ENCODE data around the gene KIAA0319L.

The KIAA0319L gene

GRCh38 chr1:35505911-35506798, 51.0 kb downstream of the KIAA0319L start:
- no peak overlapping the region for H3K4me3 ChIP-seq (ENCODE audit: low read depth, low read length)

GRCh38 chr1:35502242-35502641, 55.0 kb downstream of the KIAA0319L start:
- no peaks in the 10 kb centered on the region for H3K9me3 ChIP-seq (ENCODE audit: control insufficient read depth, insufficient read depth, low read length)
- no peak overlapping the region for H3K9ac ChIP-seq (ENCODE audit: low read depth, low read length)
- no peaks in the 10 kb centered on the region for H3K4me1 ChIP-seq (ENCODE audit: control insufficient read depth, insufficient read depth, low read length)
- peaks cover 16% of the 10 kb centered on the region for H3K36me3 ChIP-seq (ENCODE audit: control insufficient read depth, insufficient read depth, low read length)
- H3K27ac ChIP-seq (ENCODE audit: low read depth, low read length) = no peak overlapping the region
- no peaks in the 10 kb centered on the region for H3K27me3 ChIP-seq (ENCODE audit: control insufficient read depth, insufficient read depth, low read length)
- H3K4me3 ChIP-seq (ENCODE audit: low read depth, low read length) = no peak overlapping the region

More at GRCh38 chr1:35505911-35506798, 51.0 kb downstream of the KIAA0319L start:
- Histone ChIP-seq H3K4me1 (ENCODE audit: control insufficient read depth, insufficient read depth, low read length) (no peaks in the 10 kb centered on the region), H3K36me3 (ENCODE audit: control insufficient read depth, insufficient read depth, low read length) (peaks cover 16% of the 10 kb centered on the region), H3K27me3 (ENCODE audit: control insufficient read depth, insufficient read depth, low read length) (no peaks in the 10 kb centered on the region), H3K27ac (ENCODE audit: low read depth, low read length) (no peak overlapping the region), H3K9me3 (ENCODE audit: control insufficient read depth, insufficient read depth, low read length) (no peaks in the 10 kb centered on the region), H3K9ac (ENCODE audit: low read depth, low read length) (no peak overlapping the region)

GRCh38 chr1:35500439-35500838, 56.8 kb downstream of the KIAA0319L start:
- H3K27ac ChIP-seq (ENCODE audit: low read depth, low read length) = peak overlapping the region; percentile 42
- no peak overlapping the region for H3K9ac ChIP-seq (ENCODE audit: low read depth, low read length)
- H3K36me3 ChIP-seq (ENCODE audit: control insufficient read depth, insufficient read depth, low read length) = peaks cover 4% of the 10 kb centered on the region; the same call in 1 of the 2 replicates
- H3K4me3 ChIP-seq (ENCODE audit: low read depth, low read length) = no peak overlapping the region
- H3K9me3 ChIP-seq (ENCODE audit: control insufficient read depth, insufficient read depth, low read length) = no peaks in the 10 kb centered on the region
- H3K27me3 ChIP-seq (ENCODE audit: control insufficient read depth, insufficient read depth, low read length) = no peaks in the 10 kb centered on the region
- no peaks in the 10 kb centered on the region for H3K4me1 ChIP-seq (ENCODE audit: control insufficient read depth, insufficient read depth, low read length)

- Histone ChIP-seq H3K36me3 (ENCODE audit: control insufficient read depth, insufficient read depth, low read length) (no peaks in the 10 kb centered on the region), H3K27ac (ENCODE audit: low read depth, low read length) (peak overlapping the region; percentile 42), H3K4me3 (ENCODE audit: low read depth, low read length) (no peak overlapping the region), H3K9ac (ENCODE audit: low read depth, low read length) (no peak overlapping the region), H3K27me3 (ENCODE audit: control insufficient read depth, insufficient read depth, low read length) (no peaks in the 10 kb centered on the region), H3K9me3 (ENCODE audit: control insufficient read depth, insufficient read depth, low read length) (no peaks in the 10 kb centered on the region), H3K4me1 (ENCODE audit: control insufficient read depth, insufficient read depth, low read length) (no peaks in the 10 kb centered on the region)
Observed at GRCh38 chr1:35499652-35500176, 57.5 kb downstream of the KIAA0319L start.

- Histone ChIP-seq H3K27me3 (ENCODE audit: control insufficient read depth, insufficient read depth, low read length) (no peaks in the 10 kb centered on the region), H3K9ac (ENCODE audit: low read depth, low read length) (no peak overlapping the region), H3K4me1 (ENCODE audit: control insufficient read depth, insufficient read depth, low read length) (no peaks in the 10 kb centered on the region), H3K4me3 (ENCODE audit: low read depth, low read length) (no peak overlapping the region), H3K36me3 (ENCODE audit: control insufficient read depth, insufficient read depth, low read length) (no peaks in the 10 kb centered on the region), H3K9me3 (ENCODE audit: control insufficient read depth, insufficient read depth, low read length) (no peaks in the 10 kb centered on the region), H3K27ac (ENCODE audit: low read depth, low read length) (no peak overlapping the region)
Observed at GRCh38 chr1:35499231-35499630, 58.0 kb downstream of the KIAA0319L start.

GRCh38 chr1:35497571-35497970, 59.6 kb downstream of the KIAA0319L start:
- no peak overlapping the region for H3K4me3 ChIP-seq (ENCODE audit: low read depth, low read length)
- H3K36me3 ChIP-seq (ENCODE audit: control insufficient read depth, insufficient read depth, low read length) = no peaks in the 10 kb centered on the region
- H3K27me3 ChIP-seq (ENCODE audit: control insufficient read depth, insufficient read depth, low read length) = no peaks in the 10 kb centered on the region
- H3K9ac ChIP-seq (ENCODE audit: low read depth, low read length) = no peak overlapping the region
- H3K4me1 ChIP-seq (ENCODE audit: control insufficient read depth, insufficient read depth, low read length) = no peaks in the 10 kb centered on the region
- H3K27ac ChIP-seq (ENCODE audit: low read depth, low read length) = no peak overlapping the region
- no peaks in the 10 kb centered on the region for H3K9me3 ChIP-seq (ENCODE audit: control insufficient read depth, insufficient read depth, low read length)

- no peaks in the 10 kb centered on the region for H3K27me3 ChIP-seq (ENCODE audit: control insufficient read depth, insufficient read depth, low read length)
- no peak overlapping the region for H3K27ac ChIP-seq (ENCODE audit: low read depth, low read length)
- H3K9ac ChIP-seq (ENCODE audit: low read depth, low read length) = no peak overlapping the region
- no peak overlapping the region for H3K4me3 ChIP-seq (ENCODE audit: low read depth, low read length)
- no peaks in the 10 kb centered on the region for H3K36me3 ChIP-seq (ENCODE audit: control insufficient read depth, insufficient read depth, low read length)
- no peaks in the 10 kb centered on the region for H3K9me3 ChIP-seq (ENCODE audit: control insufficient read depth, insufficient read depth, low read length)
- no peaks in the 10 kb centered on the region for H3K4me1 ChIP-seq (ENCODE audit: control insufficient read depth, insufficient read depth, low read length)
Observed at GRCh38 chr1:35490250-35490649, 67.0 kb downstream of the KIAA0319L start.

- Histone ChIP-seq H3K27ac (ENCODE audit: low read depth, low read length) (no peak overlapping the region), H3K27me3 (ENCODE audit: control insufficient read depth, insufficient read depth, low read length) (no peaks in the 10 kb centered on the region), H3K9ac (ENCODE audit: low read depth, low read length) (no peak overlapping the region), H3K4me1 (ENCODE audit: control insufficient read depth, insufficient read depth, low read length) (no peaks in the 10 kb centered on the region), H3K9me3 (ENCODE audit: control insufficient read depth, insufficient read depth, low read length) (no peaks in the 10 kb centered on the region), H3K4me3 (ENCODE audit: low read depth, low read length) (no peak overlapping the region), H3K36me3 (ENCODE audit: control insufficient read depth, insufficient read depth, low read length) (no peaks in the 10 kb centered on the region; the same call in 1 of the 2 replicates)
Observed at GRCh38 chr1:35488336-35488735, 68.9 kb downstream of the KIAA0319L start.

GRCh38 chr1:35486858-35487408, 70.3 kb downstream of the KIAA0319L start:
- no peaks in the 10 kb centered on the region for H3K4me1 ChIP-seq (ENCODE audit: control insufficient read depth, insufficient read depth, low read length)
- no peak overlapping the region for H3K9ac ChIP-seq (ENCODE audit: low read depth, low read length)
- no peaks in the 10 kb centered on the region for H3K9me3 ChIP-seq (ENCODE audit: control insufficient read depth, insufficient read depth, low read length)
- H3K27me3 ChIP-seq (ENCODE audit: control insufficient read depth, insufficient read depth, low read length) = no peaks in the 10 kb centered on the region
- no peak overlapping the region for H3K27ac ChIP-seq (ENCODE audit: low read depth, low read length)
- no peaks in the 10 kb centered on the region; the same call in 1 of the 2 replicates for H3K36me3 ChIP-seq (ENCODE audit: control insufficient read depth, insufficient read depth, low read length)
- no peak overlapping the region for H3K4me3 ChIP-seq (ENCODE audit: low read depth, low read length)

- H3K27me3 ChIP-seq (ENCODE audit: control insufficient read depth, insufficient read depth, low read length) = no peaks in the 10 kb centered on the region
- no peak overlapping the region for H3K27ac ChIP-seq (ENCODE audit: low read depth, low read length)
- H3K4me1 ChIP-seq (ENCODE audit: control insufficient read depth, insufficient read depth, low read length) = no peaks in the 10 kb centered on the region
- no peak overlapping the region for H3K4me3 ChIP-seq (ENCODE audit: low read depth, low read length)
- H3K36me3 ChIP-seq (ENCODE audit: control insufficient read depth, insufficient read depth, low read length) = peaks cover 22% of the 10 kb centered on the region
- H3K9me3 ChIP-seq (ENCODE audit: control insufficient read depth, insufficient read depth, low read length) = no peaks in the 10 kb centered on the region
- no peak overlapping the region for H3K9ac ChIP-seq (ENCODE audit: low read depth, low read length)
Observed at GRCh38 chr1:35481229-35481628, 76.0 kb downstream of the KIAA0319L start.

GRCh38 chr1:35477870-35478269, 79.3 kb downstream of the KIAA0319L start:
- H3K9ac ChIP-seq (ENCODE audit: low read depth, low read length) = no peak overlapping the region
- H3K36me3 ChIP-seq (ENCODE audit: control insufficient read depth, insufficient read depth, low read length) = peaks cover 40% of the 10 kb centered on the region
- no peaks in the 10 kb centered on the region for H3K27me3 ChIP-seq (ENCODE audit: control insufficient read depth, insufficient read depth, low read length)
- no peaks in the 10 kb centered on the region for H3K4me1 ChIP-seq (ENCODE audit: control insufficient read depth, insufficient read depth, low read length)
- H3K27ac ChIP-seq (ENCODE audit: low read depth, low read length) = no peak overlapping the region
- no peaks in the 10 kb centered on the region for H3K9me3 ChIP-seq (ENCODE audit: control insufficient read depth, insufficient read depth, low read length)
- no peak overlapping the region for H3K4me3 ChIP-seq (ENCODE audit: low read depth, low read length)

Measured in HUES48 (cell line).